GM23248 (cell line): ENCODE data around the gene TIAM2. TPM values are rescaled to one million over a fixed set of nuclear protein-coding genes. Genes with fewer than 3 reads are reported as not detected.

Experiments
- DNase-seq: peaks from one replicate; pipeline ENCODE4 v3.0.0-alpha.2; 2015
- H2AFZ ChIP-seq: fragments of 200-600 bp; sonication (generic); 2 replicates; pipeline ENCODE4 v1.6.1; 2016; ENCODE audit warnings: antibody characterized with exemption
- H3F3A ChIP-seq: fragments of 200-600 bp; sonication (generic); 2 replicates; pipeline ENCODE4 v1.6.1; 2016; ENCODE audit warnings: mild to moderate bottlenecking, antibody characterized with exemption, mixed run types; ENCODE audit not compliant: insufficient read depth
- H3K27ac ChIP-seq: fragments of 200-600 bp; sonication (generic); 2 replicates; pipeline ENCODE4 v1.5.1; 2016; ENCODE audit warnings: mild to moderate bottlenecking
- H3K27me3 ChIP-seq: fragments of 200-600 bp; sonication (generic); replicated peaks from 2 replicates; pipeline ENCODE4 v1.6.1; 2016; ENCODE audit warnings: mild to moderate bottlenecking; ENCODE audit not compliant: insufficient read depth
- H3K36me3 ChIP-seq: fragments of 200-600 bp; sonication (generic); 2 replicates; pipeline ENCODE4 v1.6.1; 2016; ENCODE audit warnings: low read depth, mild to moderate bottlenecking
- H3K4me1 ChIP-seq: fragments of 200-600 bp; sonication (generic); 2 replicates; pipeline ENCODE4 v1.6.1; 2016; ENCODE audit warnings: mild to moderate bottlenecking; ENCODE audit not compliant: insufficient read depth
- H3K4me2 ChIP-seq: fragments of 200-600 bp; sonication (generic); one replicate; pipeline ENCODE4 v1.6.1; 2016; ENCODE audit warnings: mild to moderate bottlenecking; ENCODE audit not compliant: unreplicated experiment
- H3K4me3 ChIP-seq: fragments of 200-600 bp; sonication (generic); 2 replicates; pipeline ENCODE4 v1.5.1; 2016; ENCODE audit warnings: mild to moderate bottlenecking
- H3K79me2 ChIP-seq: fragments of 200-600 bp; sonication (generic); 2 replicates; pipeline ENCODE4 v1.6.1; 2016; ENCODE audit warnings: mild to moderate bottlenecking; ENCODE audit not compliant: insufficient read depth
- H3K9ac ChIP-seq: fragments of 200-600 bp; sonication (generic); 2 replicates; pipeline ENCODE4 v1.6.1; 2016; ENCODE audit warnings: mild to moderate bottlenecking
- H3K9me2 ChIP-seq: fragments of 200-600 bp; sonication (generic); 2 replicates; pipeline ENCODE4 v1.6.1; 2016; ENCODE audit warnings: mixed run types, mild to moderate bottlenecking, moderate library complexity; ENCODE audit not compliant: insufficient read depth
- H3K9me3 ChIP-seq: fragments of 200-600 bp; sonication (generic); one replicate; pipeline ENCODE4 v1.6.1; 2017; ENCODE audit warnings: low read depth
- H4K20me1 ChIP-seq: fragments of 200-600 bp; sonication (generic); 2 replicates; pipeline ENCODE4 v1.6.0; 2016; ENCODE audit not compliant: insufficient read depth
- EZH2 ChIP-seq: fragments of 200-600 bp; sonication (generic); IDR thresholded peaks from 2 replicates; pipeline ENCODE4 v1.6.1; 2018; ENCODE audit warnings: antibody characterized with exemption, mild to moderate bottlenecking; ENCODE audit not compliant: insufficient read depth, poor library complexity, severe bottlenecking
- EZH2phosphoT487 ChIP-seq: fragments of 200-600 bp; sonication (generic); IDR thresholded peaks from 2 replicates; pipeline ENCODE4 v1.6.1; 2018; ENCODE audit warnings: antibody characterized with exemption, moderate library complexity, mild to moderate bottlenecking, low read depth; ENCODE audit not compliant: insufficient read depth
- WGBS, 2 experiments: methylation state at CpG; one replicate each; pipeline ENCODE4 v1.1.6; 2015 to 2017; ENCODE audit warnings: low lambda C conversion rate in 2 of 2, low coverage in 1 of 2; ENCODE audit errors: missing lambda C conversion rate in 2 of 2; 5-methylcytosine and 5-hydroxymethylcytosine counted together
- in situ Hi-C: fragments of 300-500 bp; cut with MboI; formaldehyde crosslinking; loops from 2 replicates; pipeline ENCODE4 v1.15.0; 2020
- polyA plus RNA-seq: library from polyadenylated mRNA; unstranded; fragments of >200 nt; fragmentation: Nextera tagmentation; extraction: Ambion mirVana; gene quantifications from 2 replicates; pipeline ENCODE4 v1.2.1, GENCODE V29; 2016
- total RNA-seq: library from RNA; depleted of rRNA; stranded (reverse); fragments of >200 nt; shearing (Covaris generic); gene quantifications from 2 replicates; pipeline ENCODE4 v1.2.3, GENCODE V29; 2014

Gene TIAM2
- total and polyA plus RNA-seq, 2 experiments from 2014 or later, result 2.4 to 2.6 TPM

DNA sequence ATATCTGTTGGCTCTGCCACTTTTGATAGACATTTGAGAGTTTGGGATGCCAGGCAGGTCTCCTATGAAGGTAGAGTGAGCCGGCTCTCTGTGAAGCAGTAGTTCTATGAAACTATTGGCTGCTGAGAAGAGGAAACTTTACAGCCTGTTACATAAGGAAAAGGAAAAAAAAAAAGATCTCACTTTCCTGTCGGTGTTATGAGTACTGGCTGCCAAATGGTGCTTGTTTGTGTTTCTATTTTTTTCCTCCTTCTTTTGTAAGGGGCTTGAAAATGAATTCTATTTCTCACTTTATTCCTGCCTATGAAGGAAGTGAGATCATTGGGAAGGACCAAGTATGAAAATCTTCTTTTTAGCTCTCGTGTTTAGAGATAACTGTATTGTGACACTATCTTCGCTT is 195.6 kb downstream of the TIAM2 start:
- Histone ChIP-seq H3K36me3 (no peaks in the 10 kb centered on the region), H3K79me2 (no peaks in the 10 kb centered on the region), H3K4me3 (no peak overlapping the region), H4K20me1 (no peaks in the 10 kb centered on the region), H3K9ac (no peak overlapping the region), H3K4me1 (peaks cover 14% of the 10 kb centered on the region), H2AFZ (no peak overlapping the region), H3F3A (peaks cover 26% of the 10 kb centered on the region), H3K4me2 (no peak overlapping the region), H3K9me3 (no peaks in the 10 kb centered on the region), H3K27ac (no peak overlapping the region), H3K27me3 (no peaks in the 10 kb centered on the region), H3K9me2 (no peaks in the 10 kb centered on the region)
- in situ Hi-C loops, result no loop called here
- TF ChIP-seq EZH2 (no peak), EZH2phosphoT487 (no peak)
- WGBS, 2 experiments, result 86 to 96% methylated on average over 4 of the region's 4 CpGs
- DNase-seq, result no peak

DNA sequence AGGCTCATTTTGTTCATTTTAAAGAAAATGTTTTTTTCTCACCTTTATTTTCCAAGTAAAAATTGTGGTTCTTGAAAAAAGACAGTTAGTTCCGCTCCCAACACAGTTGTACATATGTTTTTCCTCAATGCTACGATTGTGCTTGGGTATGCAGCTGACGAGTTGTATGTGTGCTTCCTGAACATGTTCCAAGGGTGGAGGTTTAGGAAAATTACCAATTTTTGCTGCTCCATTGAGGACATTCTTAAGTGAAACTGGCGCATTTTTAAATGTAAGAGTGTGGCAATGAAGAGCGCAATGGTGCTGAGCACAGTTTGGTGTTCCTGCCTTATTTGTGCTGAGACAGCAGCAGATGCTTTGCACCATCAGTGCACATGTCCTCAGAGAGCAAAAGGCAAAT is 198.4 kb downstream of the TIAM2 start:
- Histone ChIP-seq H3K9ac (no peak overlapping the region), H2AFZ (no peak overlapping the region), H3F3A (peaks cover 20% of the 10 kb centered on the region), H3K4me3 (no peak overlapping the region), H3K9me2 (no peaks in the 10 kb centered on the region), H3K9me3 (no peaks in the 10 kb centered on the region), H3K4me1 (peaks cover 11% of the 10 kb centered on the region), H3K27me3 (no peaks in the 10 kb centered on the region), H3K4me2 (no peak overlapping the region), H3K36me3 (no peaks in the 10 kb centered on the region), H4K20me1 (no peaks in the 10 kb centered on the region), H3K79me2 (no peaks in the 10 kb centered on the region), H3K27ac (no peak overlapping the region)
- 91 to 93% methylated on average over 5 of the region's 5 CpGs for WGBS, 2 experiments
- no peak for TF ChIP-seq EZH2phosphoT487
- TF ChIP-seq EZH2, result no peak
- DNase-seq, result no peak
- in situ Hi-C loops, result no loop called here

DNA sequence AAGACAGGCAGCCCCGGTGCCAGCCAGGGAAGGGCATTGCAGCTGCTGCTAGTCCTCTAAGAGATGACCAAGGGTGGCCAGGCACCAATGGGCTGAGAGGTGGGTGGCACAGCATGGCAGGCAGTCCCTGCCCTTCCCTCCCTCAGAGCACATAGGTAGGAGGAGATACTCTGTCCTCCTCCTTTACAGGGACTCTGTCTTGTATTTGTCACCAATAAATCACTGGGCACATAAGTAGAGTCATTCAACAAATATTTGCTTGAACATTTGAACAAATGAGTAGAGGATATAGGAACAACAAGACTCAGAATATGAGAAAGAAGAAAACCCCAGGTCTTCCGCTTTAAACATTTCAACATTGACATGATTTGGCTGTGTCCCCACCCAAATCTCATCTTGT is 199.3 kb downstream of the TIAM2 start:
- Histone ChIP-seq H3K36me3 (no peaks in the 10 kb centered on the region), H4K20me1 (no peaks in the 10 kb centered on the region), H3K9me2 (no peaks in the 10 kb centered on the region), H3K9ac (no peak overlapping the region), H3K9me3 (no peaks in the 10 kb centered on the region), H3K79me2 (no peaks in the 10 kb centered on the region), H2AFZ (no peak overlapping the region), H3K4me3 (no peak overlapping the region), H3F3A (peaks cover 14% of the 10 kb centered on the region), H3K27ac (no peak overlapping the region), H3K27me3 (no peaks in the 10 kb centered on the region), H3K4me1 (peaks cover 7% of the 10 kb centered on the region), H3K4me2 (no peak overlapping the region)
- DNase-seq, result no peak
- TF ChIP-seq EZH2phosphoT487 (no peak), EZH2 (no peak)
- in situ Hi-C loops, result no loop called here
- 94 to 96% methylated on average over 2 of the region's 2 CpGs for WGBS, 2 experiments

DNA sequence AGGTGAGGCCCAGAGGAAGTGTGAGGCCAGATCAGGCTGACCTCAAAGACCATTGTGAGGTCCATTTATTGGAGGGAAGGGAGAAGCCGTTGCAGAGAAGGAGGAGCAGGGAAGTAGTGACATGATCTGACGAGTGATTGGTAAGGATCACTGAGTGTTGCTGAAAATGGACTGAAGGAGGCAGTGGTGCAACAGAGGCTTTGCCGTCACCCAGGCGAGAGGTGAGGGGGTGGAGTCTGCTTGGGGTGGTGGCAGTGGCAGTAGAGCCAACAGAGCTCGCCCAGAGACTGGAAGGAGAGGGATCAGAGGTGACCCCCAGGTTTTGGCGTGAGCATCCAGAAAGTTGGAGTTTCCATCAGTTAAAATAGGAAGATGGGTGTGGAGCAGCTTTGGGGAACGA is 200.8 kb downstream of the TIAM2 start:
- 96 to 100% methylated on average over 7 of the region's 7 CpGs for WGBS, 2 experiments
- in situ Hi-C loops, result no loop called here
- no peak for TF ChIP-seq EZH2
- no peak for TF ChIP-seq EZH2phosphoT487

DNA sequence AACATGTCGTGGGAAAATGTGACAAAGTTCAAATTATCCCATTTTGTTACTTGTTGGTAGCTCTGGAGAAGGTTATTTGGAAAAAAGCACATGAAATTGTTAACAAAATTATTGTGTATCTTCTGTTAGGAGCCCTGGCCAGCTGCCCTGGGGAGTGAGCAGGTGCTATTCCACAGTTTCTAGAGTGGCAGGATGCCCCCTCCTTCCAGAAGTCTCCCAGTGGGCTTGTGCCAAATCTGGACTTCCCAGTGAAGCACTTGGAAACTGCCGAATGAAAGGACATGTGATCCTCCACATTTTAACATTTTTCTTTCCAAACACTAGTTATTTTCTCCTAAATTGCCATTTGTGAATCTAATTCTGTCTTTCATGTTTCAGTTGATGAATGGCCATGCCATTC is 201.8 kb downstream of the TIAM2 start:
- Histone ChIP-seq H3K9me3 (no peaks in the 10 kb centered on the region), H3F3A (peaks cover 9% of the 10 kb centered on the region), H3K9me2 (no peaks in the 10 kb centered on the region), H3K9ac (no peak overlapping the region), H3K79me2 (no peaks in the 10 kb centered on the region), H2AFZ (no peak overlapping the region), H4K20me1 (no peaks in the 10 kb centered on the region), H3K4me2 (no peak overlapping the region), H3K4me3 (no peak overlapping the region), H3K4me1 (peaks cover 7% of the 10 kb centered on the region), H3K27ac (no peak overlapping the region), H3K27me3 (no peaks in the 10 kb centered on the region), H3K36me3 (no peaks in the 10 kb centered on the region)
- in situ Hi-C loops, result no loop called here
- no peak for DNase-seq
- TF ChIP-seq EZH2phosphoT487 (no peak), EZH2 (no peak)
- 73 to 87% methylated on average over 2 of the region's 2 CpGs for WGBS, 2 experiments

More for the DNA sequence above, 200.8 kb downstream of the TIAM2 start:
- Histone ChIP-seq H4K20me1 (no peaks in the 10 kb centered on the region), H3F3A (0 out of 2 replicates have a peak, but pooled peaks cover under 1% of the 10 kb centered on the region), H3K9ac (no peak overlapping the region), H3K27ac (no peak overlapping the region), H2AFZ (no peak overlapping the region), H3K4me1 (no peaks in the 10 kb centered on the region), H3K27me3 (no peaks in the 10 kb centered on the region), H3K36me3 (no peaks in the 10 kb centered on the region), H3K9me2 (no peaks in the 10 kb centered on the region), H3K9me3 (no peaks in the 10 kb centered on the region), H3K4me2 (no peak overlapping the region), H3K79me2 (no peaks in the 10 kb centered on the region), H3K4me3 (no peak overlapping the region)
- DNase-seq, result no peak
